ENCODE data around the gene CEP112.
"Not testable (repeated sequence)": the region's sequence is repeated elsewhere in the genome, so short reads cannot be mapped to it uniquely, and the experiment has no call there.

CEP112 gene

GRCh38 chr17:66210208-66210574 lies 18.3 kb upstream of the CEP112 start:
- no peak for DNase-seq

DNA sequence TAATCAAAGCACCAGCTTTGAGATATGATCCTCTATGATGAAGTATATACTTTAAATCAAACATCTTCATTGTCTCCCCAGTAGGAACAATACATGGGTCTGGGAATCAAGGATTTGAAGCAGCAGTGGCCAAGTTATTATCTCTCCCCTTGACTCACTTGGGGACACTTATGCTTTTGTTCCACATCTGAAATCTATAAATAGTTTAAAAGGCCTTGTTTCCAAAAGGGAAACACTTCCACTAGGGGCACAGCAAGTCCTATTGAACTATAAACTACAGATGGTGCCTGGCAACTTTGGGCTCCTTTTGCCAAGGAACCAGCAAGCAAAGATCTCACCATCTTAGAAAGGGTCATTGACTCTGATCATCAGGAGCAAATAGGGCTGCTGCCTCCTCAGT lies 16.0 kb upstream of the CEP112 start:
- no peak for DNase-seq

DNA sequence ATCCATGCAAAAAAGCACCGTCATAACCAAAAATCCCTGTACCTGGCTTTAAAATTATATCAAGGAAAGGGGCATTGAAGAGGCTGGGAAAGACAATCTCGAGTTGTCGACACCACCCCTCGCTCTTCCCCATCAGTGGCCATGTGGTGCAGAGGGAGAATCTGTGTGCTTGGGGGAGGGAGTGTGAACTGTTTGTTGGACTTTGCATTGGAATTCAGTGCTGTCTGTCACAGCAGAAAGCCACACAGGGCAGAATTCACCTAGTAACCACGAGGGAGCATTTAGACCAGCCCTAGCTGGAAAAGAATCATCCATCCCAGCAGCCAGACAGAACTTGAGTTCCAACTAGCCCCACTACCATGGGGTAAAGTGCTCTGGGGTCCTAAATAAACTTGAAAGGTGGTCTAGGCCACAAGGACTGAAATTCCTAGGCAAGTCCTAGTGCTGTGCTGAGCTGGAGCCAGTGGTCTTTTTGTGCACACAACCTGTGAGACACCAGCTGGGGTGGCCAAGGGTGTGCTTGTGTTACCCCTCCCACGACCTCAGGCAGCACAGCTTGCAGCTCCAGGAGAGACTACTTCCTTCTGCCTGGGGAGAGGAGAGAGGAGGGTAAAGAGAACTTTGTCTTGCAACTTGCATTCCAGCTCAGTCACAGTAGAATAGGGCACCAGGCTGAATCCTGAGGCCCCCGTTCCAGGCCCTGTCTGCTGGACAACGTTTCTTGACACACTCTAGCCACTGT lies 11.5 kb upstream of the CEP112 start:
- no peak for DNase-seq

DNA sequence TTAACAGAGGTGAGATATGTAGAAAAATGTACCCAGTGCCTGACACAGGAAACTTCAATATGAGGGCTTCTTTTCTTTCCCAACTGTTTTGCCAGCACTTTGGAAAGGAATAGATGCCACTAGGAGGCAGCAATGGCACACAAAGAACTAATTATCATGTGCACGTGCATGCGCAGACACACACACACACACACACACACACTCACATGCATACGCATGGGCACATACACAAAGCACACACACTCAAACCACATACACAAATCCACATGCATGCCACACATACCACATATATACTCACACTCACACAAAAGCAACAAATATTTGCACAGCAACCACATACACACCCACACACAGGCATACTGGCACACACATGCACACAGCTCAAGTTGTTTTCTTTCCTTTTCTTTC lies 8.8 kb upstream of the CEP112 start:
- DNase-seq = peak; percentile 57 to 69

DNA sequence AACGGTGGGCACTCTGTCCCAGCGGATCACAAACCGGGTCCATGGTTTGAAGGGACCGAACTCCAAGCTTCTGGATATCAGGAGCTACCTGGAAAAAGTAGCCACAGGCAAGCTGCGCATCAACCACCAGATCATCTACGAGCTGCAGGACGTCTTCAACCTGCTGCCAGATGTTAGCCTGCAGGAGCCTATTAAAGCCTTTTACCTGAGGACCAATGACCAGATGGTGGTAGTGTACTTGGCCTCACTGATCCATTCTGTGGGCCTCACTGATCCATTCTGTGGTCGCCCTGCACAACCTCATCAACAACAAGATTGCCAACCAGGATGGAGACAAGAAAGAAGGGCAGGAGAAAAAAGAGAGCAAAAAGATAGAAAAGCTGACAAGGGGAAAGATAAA lies 6.3 kb upstream of the CEP112 start:
- DNase-seq = no peak

GRCh38 chr17:66192378-66192687 lies 400 bp upstream of the CEP112 start:
- no peak for DNase-seq

- no peak for DNase-seq
These were observed 968 bp downstream of the CEP112 start for GRCh38 chr17:66190738-66191592.

- no peak for DNase-seq
These were observed 4.2 kb downstream of the CEP112 start for GRCh38 chr17:66187718-66188117.

GRCh38 chr17:66185862-66186261 lies 6.1 kb downstream of the CEP112 start:
- DNase-seq = no peak

DNA sequence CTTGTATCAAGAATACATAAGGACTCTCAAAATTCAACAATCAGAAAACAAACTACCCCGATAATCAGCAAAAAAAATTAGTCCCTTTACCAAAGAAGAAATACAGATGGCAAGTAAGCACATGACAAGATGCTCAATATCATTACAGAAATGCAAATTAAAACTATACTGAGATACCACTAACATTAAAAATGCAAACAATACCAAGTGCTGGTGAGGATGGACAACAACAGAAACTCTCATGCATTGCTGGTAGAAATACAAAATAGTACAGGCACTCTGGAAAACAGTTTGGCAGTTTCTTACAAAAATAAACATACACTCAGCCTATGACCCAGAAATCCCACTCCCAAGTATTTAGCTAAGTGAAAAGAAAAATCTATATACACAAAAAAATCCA lies 7.5 kb downstream of the CEP112 start:
- no peak for DNase-seq

DNA sequence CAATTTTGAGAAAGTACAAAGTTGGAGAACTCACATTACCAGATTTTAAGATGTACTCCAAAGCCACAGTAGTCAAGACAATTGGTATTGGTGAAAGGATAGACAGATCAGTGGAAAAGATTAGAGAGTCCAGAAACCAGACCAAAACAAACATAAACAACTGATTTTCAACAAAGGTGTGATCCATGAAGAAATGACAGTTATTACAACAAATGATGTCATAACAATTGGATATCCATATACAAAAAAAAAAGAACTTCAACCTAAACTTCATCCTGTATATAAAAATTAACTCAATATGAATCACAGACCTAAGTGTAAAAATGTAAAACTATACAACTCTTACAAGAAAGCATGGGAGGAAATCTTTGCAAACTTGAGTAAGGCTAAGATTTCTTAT lies 8.4 kb downstream of the CEP112 start:
- no peak for DNase-seq

- DNase-seq = no peak
These were observed 13.3 kb downstream of the CEP112 start for GRCh38 chr17:66178642-66179041.

GRCh38 chr17:66177048-66177447 lies 14.9 kb downstream of the CEP112 start:
- DNase-seq = no peak

DNA sequence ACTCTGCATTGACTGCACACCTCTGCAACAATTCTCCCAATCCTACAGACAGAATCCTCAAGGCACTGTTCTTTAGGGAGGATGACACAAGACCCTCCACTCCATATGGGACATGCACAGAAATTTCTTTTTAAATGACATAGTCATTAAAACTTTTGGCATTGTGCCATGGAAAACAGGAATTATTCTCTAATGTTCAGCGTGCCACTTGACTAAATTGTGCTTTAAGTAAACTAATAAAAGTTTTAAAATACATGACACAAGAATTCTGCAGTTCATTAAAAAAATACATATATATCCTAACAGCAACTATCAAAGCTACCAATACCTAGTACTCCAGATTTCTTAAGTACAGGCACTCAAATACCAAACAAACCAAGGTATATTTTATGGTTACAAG lies 16.0 kb downstream of the CEP112 start:
- DNase-seq = no peak

- no peak for DNase-seq
These were observed 19.2 kb downstream of the CEP112 start for GRCh38 chr17:66172691-66173223.

- no peak for DNase-seq
These were observed 19.8 kb downstream of the CEP112 start for GRCh38 chr17:66172144-66172543.

GRCh38 chr17:66171692-66172091 lies 20.2 kb downstream of the CEP112 start:
- no peak for DNase-seq

DNA sequence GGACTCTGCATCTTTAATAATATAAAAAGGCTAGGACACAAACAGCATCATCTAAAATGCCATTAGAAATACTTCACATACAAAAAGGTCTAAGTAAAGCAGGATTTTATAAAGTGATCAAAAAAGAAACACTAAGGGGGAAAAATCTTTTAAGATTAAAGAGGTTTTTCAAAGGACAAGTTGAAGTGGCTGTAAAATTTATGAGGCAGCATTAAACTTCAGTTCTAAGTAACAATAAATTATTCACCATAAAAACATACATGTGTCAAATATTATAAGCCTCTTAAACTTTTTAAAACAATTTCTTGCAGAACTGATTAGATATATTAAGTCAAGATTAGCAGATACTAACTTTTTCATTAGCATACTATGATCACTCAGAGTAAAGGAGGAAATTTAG lies 20.8 kb downstream of the CEP112 start:
- no peak for DNase-seq

GRCh38 chr17:66169839-66170238 lies 22.1 kb downstream of the CEP112 start:
- DNase-seq = no peak

- no peak for DNase-seq
These were observed 24.6 kb downstream of the CEP112 start for GRCh38 chr17:66167189-66167815.

GRCh38 chr17:66165537-66166123 lies 26.3 kb downstream of the CEP112 start:
- DNase-seq = peak in 1 of 2 donors; percentile 60

- DNase-seq = not testable (repeated sequence)
These were observed 36.9 kb downstream of the CEP112 start for GRCh38 chr17:66155055-66155454.

DNA sequence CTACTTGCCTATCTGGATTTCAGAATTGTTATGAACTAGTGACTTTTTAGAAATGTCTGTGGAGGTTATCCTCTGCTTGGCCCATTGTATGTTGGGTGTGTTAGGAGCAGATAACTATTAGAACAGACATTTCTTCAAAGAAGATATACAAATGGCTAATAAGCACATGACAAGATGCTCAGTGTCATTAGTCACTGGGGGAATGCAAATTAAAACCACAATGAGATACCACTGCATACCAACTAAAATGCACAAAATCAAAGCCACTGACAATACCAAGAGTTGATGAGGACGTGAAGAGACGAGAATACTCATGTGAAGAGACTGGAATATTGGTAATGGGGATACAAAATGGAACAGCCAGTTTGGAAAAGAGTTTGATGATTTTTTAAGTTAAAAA lies 39.2 kb downstream of the CEP112 start:
- no peak for DNase-seq

All from CD4-positive, alpha-beta T cell treated with Interleukin-1 beta for 1 hour (primary cell).